Activated T-cell treated with anti-CD3 and anti-CD28 coated beads for 48 hours (primary cell): ENCODE measurements around the gene FAU.

Experiments used
- DNase-seq: peaks from one replicate; pipeline ENCODE4 v3.0.0-alpha.2; 2020; ENCODE audit warnings: low read depth

FAU gene

GRCh38 chr11:65072631-65072966 lies 49.3 kb downstream of the FAU start:
- DNase-seq = no peak

- no peak for DNase-seq
These were observed 49.9 kb downstream of the FAU start for GRCh38 chr11:65071907-65072630.
